B cell (primary cell): ENCODE measurements around the gene GSG1.

Experiments used
- CTCF ChIP-seq: fragments of 200-600 bp; IDR thresholded peaks from one replicate; pipeline ENCODE4 v1.8.0; 2022; ENCODE audit warnings: antibody characterized with exemption, mild to moderate bottlenecking
- EZH2 ChIP-seq: IDR thresholded peaks from 2 replicates; pipeline ENCODE4 v1.6.1; 2012; ENCODE audit warnings: borderline replicate concordance, low read depth, mild to moderate bottlenecking, moderate library complexity, low read length; ENCODE audit not compliant: insufficient read depth, poor library complexity, severe bottlenecking

- no peak for TF ChIP-seq CTCF
- TF ChIP-seq EZH2, result no peak
These were observed 2.3 kb upstream of the GSG1 start for GRCh38 chr12:13105781-13106180.
